ENCODE results near the gene PCNT. TPM values are rescaled to one million over a fixed set of nuclear protein-coding genes. Genes with fewer than 3 reads are reported as not detected.

PCNT gene
- total RNA-seq, 1 experiment from 2014 or later = 38.4 TPM

GRCh38 chr21:46437511-46437910 is 113.6 kb downstream of the PCNT start:
- Mint-ChIP-seq H3K4me3 (ENCODE audit: unreplicated experiment) (no peak overlapping the region), H3K9me3 (ENCODE audit: unreplicated experiment) (no peaks in the 10 kb centered on the region), H3K4me1 (ENCODE audit: low read depth, unreplicated experiment) (no peaks in the 10 kb centered on the region), H3K36me3 (ENCODE audit: insufficient read depth, unreplicated experiment) (peaks cover 81% of the 10 kb centered on the region), H3K27ac (ENCODE audit: unreplicated experiment) (no peak overlapping the region), H3K27me3 (ENCODE audit: insufficient read depth, unreplicated experiment) (no peaks in the 10 kb centered on the region)
- no TSS peak for BruUV-seq (replicated peaks)
- CTCF ChIA-PET = no interaction called here
- TF ChIP-seq CTCF (IDR thresholded peaks at IDR 0.05; ENCODE audit: insufficient read depth in 1 of 2, low read depth in 1 of 2, low read length in 1 of 2, severe bottlenecking in 1 of 2, unreplicated experiment in 1 of 2) = no peak
- Histone ChIP-seq H3K36me3 (ENCODE audit: control insufficient read depth, insufficient read depth, low read length) (no peaks in the 10 kb centered on the region), H3K4me1 (no peaks in the 10 kb centered on the region), H3K9me3 (no peaks in the 10 kb centered on the region), H3K4me3 (ENCODE audit: low read depth, low read length) (no peak overlapping the region), H3K27me3 (replicated peaks; ENCODE audit: control insufficient read depth, insufficient read depth, low read length) (no peaks in the 10 kb centered on the region)
- POLR2A ChIA-PET = no interaction called here
- intact Hi-C loops (cut with micrococcal nuclease; ENCODE audit: unreplicated experiment) = no loop called here
- DNase-seq = no peak

GRCh38 chr21:46438241-46438640 is 114.3 kb downstream of the PCNT start:
- ChIA-PET POLR2A (no interaction called here), CTCF (no interaction called here)
- intact Hi-C loops (cut with micrococcal nuclease; ENCODE audit: unreplicated experiment) = no loop called here
- H3K27me3 ChIP-seq (replicated peaks; ENCODE audit: control insufficient read depth, insufficient read depth, low read length) = no peaks in the 10 kb centered on the region
- H3K4me1 ChIP-seq = no peaks in the 10 kb centered on the region
- no peaks in the 10 kb centered on the region for H3K4me1 Mint-ChIP-seq (ENCODE audit: low read depth, unreplicated experiment)
- H3K4me3 Mint-ChIP-seq (ENCODE audit: unreplicated experiment) = no peak overlapping the region
- H3K36me3 Mint-ChIP-seq (ENCODE audit: insufficient read depth, unreplicated experiment) = peaks cover 88% of the 10 kb centered on the region
- no peaks in the 10 kb centered on the region for H3K36me3 ChIP-seq (ENCODE audit: control insufficient read depth, insufficient read depth, low read length)
- H3K27me3 Mint-ChIP-seq (ENCODE audit: insufficient read depth, unreplicated experiment) = no peaks in the 10 kb centered on the region
- DNase-seq = no peak
- H3K9me3 ChIP-seq = no peaks in the 10 kb centered on the region
- TF ChIP-seq CTCF (IDR thresholded peaks at IDR 0.05; ENCODE audit: insufficient read depth in 1 of 2, low read depth in 1 of 2, low read length in 1 of 2, severe bottlenecking in 1 of 2, unreplicated experiment in 1 of 2) = no peak
- BruUV-seq (replicated peaks) = no TSS peak
- H3K9me3 Mint-ChIP-seq (ENCODE audit: unreplicated experiment) = no peaks in the 10 kb centered on the region
- no peak overlapping the region for H3K27ac Mint-ChIP-seq (ENCODE audit: unreplicated experiment)
- H3K4me3 ChIP-seq (ENCODE audit: low read depth, low read length) = no peak overlapping the region

- CTCF ChIA-PET = no interaction called here
- Histone ChIP-seq H3K4me1 (no peaks in the 10 kb centered on the region), H3K4me3 (ENCODE audit: low read depth, low read length) (no peak overlapping the region), H3K36me3 (ENCODE audit: control insufficient read depth, insufficient read depth, low read length) (no peaks in the 10 kb centered on the region), H3K27me3 (replicated peaks; ENCODE audit: control insufficient read depth, insufficient read depth, low read length) (no peaks in the 10 kb centered on the region), H3K9me3 (no peaks in the 10 kb centered on the region)
- no peak overlapping the region for H3K27ac Mint-ChIP-seq (ENCODE audit: unreplicated experiment)
- intact Hi-C loops (cut with micrococcal nuclease; ENCODE audit: unreplicated experiment) = no loop called here
- H3K4me3 Mint-ChIP-seq (ENCODE audit: unreplicated experiment) = no peak overlapping the region
- no peak for DNase-seq
- H3K36me3 Mint-ChIP-seq (ENCODE audit: insufficient read depth, unreplicated experiment) = peaks cover 77% of the 10 kb centered on the region
- POLR2A ChIA-PET = no interaction called here
- H3K9me3 Mint-ChIP-seq (ENCODE audit: unreplicated experiment) = no peaks in the 10 kb centered on the region
- no peaks in the 10 kb centered on the region for H3K27me3 Mint-ChIP-seq (ENCODE audit: insufficient read depth, unreplicated experiment)
- H3K4me1 Mint-ChIP-seq (ENCODE audit: low read depth, unreplicated experiment) = no peaks in the 10 kb centered on the region
- no peak for TF ChIP-seq CTCF (IDR thresholded peaks at IDR 0.05; ENCODE audit: insufficient read depth in 1 of 2, low read depth in 1 of 2, low read length in 1 of 2, severe bottlenecking in 1 of 2, unreplicated experiment in 1 of 2)
- no TSS peak for BruUV-seq (replicated peaks)
These were observed 116.0 kb downstream of the PCNT start for GRCh38 chr21:46439906-46440305.
